GM19238 (cell line): ENCODE measurements around the gene CRHR2.

Source experiments
- DNase-seq: peaks from one replicate; pipeline ENCODE4 v3.0.0; 2011; ENCODE audit warnings: low spot score; ENCODE audit not compliant: insufficient read length

The CRHR2 gene

DNA sequence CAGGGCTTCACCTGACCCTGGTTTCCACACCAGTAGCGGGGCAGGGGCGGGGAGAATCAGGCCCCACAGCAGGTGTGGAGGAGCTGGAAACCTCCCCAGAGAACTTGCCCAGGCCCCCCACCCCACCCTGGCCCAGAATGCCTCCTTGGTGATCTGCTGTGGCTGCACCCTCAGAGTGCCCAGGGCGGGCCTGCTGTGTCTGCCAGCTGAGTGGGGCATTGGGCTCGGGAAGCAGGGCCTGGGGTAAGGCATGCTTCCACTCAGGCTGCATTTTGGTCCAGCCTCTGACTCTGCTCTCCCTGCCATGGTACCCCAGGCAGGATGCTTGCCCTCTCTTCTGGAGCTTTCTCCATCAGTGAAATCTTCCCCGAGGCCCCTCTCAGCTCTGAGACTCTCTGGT, 1.1 kb upstream of the CRHR2 start:
- DNase-seq: no peak

DNA sequence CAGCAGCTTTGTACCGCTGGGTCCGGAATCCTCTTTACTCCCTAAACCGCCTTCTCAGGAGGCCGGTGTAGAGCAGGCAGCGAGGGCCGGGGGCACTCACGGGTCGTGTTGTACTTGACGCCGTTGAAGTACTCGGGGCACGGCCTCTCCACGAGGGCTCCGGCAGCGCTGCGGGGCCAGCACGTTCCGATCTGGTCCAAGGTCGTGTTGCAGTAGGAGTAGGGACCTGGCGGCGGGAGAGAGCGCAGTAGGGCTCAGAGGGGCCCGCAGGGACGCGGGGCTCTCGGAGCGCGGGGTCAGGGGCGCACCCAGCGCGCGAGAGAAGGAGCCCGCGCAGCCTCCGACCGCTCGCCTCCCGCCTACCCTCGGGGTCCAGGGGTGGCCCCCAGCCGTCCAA, 443 bp downstream of the CRHR2 start:
- DNase-seq: no peak

DNA sequence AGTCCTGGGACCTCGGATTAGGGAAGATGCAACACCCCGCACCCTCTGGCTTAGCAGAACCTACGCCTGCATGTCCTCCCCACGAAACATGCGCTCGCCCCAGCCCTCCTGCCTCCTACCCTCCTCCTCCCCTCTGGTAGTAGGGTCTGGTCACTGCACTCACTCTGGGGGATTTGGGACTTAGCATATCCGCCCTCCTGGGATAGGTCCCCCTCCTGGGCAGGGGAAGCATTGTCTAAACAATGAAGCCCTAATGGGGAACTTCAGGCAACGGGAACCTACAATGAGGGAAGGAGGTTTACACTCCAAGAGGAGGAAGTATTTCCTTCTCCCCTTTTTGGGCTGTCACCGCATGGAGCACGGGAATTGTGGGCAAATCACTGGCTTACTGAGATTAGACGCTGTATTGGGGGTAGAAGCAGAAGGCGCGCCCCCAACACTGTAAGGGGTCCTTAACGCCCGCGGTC, 892 bp downstream of the CRHR2 start:
- DNase-seq: no peak

DNA sequence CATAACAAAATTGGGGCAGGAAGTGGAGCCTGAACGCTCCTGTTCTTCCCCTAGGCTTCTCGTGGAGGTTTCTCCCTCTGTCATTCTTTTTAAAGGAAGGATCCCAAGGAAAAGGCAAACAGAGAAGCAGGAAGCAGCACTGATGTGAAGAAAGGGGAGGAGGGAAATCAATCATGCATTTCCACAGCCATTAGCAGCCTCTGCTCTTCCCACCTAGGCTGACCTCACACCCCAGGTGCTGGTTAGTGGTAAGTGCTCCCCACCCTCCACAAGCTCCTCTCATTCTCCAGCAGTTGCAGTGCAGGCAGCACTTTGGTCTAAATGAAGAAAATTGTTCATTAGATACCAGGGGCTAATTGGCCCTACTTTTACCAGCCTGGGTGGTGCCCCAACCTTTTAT, 2.6 kb downstream of the CRHR2 start:
- DNase-seq: no peak

DNA sequence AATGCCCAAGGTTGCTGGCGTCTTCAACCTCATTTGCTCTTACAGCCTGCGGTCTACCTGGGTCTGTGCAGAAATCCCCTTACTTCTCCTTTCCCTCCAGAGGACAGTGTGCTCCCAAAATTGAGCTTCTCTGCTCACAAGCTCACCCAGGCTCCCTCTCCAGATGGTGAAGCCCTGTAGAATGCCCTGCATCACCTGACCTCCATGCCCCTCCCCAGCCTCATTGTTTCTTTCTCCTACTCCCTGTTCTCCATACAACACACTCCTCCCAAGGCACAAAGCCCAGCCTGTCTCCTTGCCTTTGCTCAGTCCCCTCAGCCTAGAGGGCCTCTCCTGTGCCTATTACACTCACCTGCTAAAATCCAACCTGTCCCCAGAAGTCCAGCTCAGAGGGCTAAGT, 3.5 kb downstream of the CRHR2 start:
- no peak for DNase-seq

DNA sequence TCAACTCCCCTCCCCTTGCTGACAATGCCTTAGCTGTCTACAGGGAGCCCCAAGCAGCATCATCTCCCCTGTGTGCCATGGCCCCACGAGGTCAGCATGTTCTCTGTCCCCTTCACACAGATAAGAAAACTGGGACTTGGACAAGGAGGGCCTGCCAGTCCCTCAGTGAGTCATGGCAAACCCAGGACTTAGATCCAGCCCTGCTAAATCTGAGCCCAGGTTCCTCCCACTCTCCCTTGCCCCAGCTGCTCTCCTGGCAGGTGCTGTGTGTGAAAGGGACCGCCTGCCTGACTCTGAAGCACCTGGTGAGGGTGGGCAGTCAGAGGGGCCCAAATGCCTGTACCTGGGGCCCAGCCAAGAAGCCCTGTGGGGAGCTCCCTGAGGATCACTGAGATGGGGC, 7.4 kb downstream of the CRHR2 start:
- DNase-seq: no peak

DNA sequence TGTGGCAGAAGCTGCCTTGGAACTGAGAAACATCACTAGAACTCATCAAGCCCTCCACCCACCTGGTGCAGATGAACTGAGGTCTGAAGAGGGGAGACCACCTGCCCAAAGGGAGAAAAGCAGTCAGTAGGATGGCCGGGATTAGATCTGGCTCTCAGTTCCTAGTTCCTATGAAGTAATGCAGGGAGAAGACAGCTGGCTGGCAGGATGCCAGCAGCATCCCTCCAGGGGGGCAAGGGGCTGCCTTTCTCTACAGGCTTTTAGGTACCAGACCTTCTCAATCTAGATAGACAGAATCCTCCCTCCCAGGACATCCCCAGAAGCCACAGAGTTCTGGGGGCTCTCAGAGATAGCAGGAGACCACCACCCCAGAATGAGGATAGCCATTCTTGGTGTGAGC, 7.8 kb downstream of the CRHR2 start:
- no peak for DNase-seq

DNA sequence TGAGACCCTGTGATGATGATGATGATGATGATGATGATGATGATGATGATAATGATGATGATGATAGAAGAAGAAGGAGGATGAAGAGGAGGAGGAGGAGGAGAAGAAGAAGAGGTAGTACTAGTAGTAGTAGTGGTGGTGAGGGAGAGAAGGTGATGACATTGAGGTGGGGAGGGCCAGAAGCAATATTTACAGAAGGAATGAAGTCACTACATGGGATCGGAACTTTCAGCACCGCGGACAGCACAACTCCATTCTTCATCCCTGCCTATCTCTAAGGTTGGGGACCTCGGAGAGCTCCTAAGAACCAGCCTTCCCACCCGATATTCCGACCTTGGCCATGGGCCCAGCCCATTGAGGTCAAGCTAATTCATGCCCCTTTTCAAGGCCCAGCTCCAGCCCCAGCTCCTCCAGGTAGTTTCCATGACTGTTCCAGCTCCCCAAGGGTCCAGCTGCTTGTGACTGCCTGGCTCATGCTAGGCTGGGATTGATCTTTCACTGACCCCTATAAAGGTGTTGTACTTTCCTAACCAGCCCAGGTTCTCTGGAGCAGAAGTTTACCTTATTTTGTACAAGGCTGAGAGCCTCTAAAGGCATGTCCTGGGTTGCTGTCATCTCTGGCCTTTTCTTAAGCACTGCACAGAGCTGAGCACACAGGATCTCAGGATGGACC, 10.3 kb downstream of the CRHR2 start:
- no peak for DNase-seq

DNA sequence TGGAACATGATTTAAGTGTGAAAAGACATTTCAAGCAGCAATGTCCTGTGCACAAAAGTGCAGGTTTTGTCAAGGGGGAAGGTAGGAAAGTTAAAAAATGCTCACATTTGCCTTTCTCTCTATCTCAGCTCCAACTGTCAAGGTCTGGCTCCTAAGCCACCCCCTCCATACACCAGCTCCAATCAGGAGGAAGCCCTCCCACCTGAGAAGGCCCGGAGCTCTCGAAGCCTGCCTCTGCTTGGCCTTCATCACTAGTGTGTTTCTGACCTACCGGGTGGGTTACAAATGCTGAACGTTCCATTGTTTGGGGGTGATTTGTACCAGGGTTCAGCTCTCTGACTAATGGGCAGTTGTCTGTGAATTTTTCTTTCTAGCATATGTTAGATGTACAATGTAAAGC, 14.2 kb downstream of the CRHR2 start:
- DNase-seq: no peak

DNA sequence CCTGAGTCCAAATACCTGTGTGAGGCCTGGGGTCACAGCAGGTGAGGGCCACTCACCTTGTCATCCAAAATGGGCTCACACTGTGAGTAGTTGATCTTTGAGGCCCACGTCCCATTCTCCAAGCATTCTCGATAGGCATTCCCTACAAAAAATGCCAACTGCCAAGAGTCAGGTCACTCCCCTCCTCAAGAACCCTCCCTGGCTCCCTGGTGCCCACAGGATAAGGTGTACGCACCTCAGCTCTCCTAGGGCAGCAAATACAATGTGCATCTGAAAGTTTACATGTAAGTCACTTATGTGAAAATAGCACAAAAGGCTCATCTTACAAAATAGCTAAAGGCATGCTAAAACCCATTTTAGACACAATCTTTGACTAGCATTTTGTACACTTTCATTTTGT, 15.1 kb downstream of the CRHR2 start:
- DNase-seq: no peak

DNA sequence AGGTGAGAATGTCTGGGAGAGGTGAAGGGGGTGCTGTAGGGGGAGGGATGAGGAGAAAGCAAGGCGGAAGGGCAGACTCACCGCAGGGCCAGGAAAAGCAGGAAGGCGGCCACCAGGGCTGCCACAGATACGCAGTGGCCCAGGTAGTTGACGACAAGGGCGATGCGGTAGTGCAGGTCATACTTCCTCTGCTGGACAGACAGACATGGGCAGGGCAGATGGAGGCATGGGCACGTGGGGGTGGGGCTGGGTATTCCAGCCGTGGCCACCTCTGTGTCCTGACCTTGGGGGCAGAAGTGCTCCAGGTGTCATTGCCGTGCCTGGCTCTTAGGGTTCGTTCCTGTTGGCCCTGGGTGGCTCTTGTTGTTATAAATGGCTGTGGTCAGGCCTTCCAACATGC, 16.8 kb downstream of the CRHR2 start:
- DNase-seq: no peak

DNA sequence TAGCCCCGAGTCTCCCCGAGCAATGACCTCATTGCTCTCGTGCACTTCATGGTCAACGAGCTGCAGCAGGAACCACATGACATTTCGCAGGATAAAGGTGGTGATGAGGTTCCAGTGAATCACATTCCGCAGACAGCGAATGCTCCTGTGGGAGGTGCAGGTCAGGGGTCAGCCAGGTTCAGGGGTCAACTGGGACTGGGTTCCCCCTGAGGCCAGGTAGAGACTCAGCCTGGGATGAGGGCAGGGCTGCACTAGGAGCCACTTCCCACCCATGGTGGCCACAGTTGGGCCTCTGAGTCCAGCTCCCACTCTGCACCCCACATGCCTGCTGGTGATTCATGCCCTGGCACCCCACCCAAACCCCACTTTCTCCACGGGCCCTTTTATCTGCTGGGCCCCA, 17.2 kb downstream of the CRHR2 start:
- no peak for DNase-seq

DNA sequence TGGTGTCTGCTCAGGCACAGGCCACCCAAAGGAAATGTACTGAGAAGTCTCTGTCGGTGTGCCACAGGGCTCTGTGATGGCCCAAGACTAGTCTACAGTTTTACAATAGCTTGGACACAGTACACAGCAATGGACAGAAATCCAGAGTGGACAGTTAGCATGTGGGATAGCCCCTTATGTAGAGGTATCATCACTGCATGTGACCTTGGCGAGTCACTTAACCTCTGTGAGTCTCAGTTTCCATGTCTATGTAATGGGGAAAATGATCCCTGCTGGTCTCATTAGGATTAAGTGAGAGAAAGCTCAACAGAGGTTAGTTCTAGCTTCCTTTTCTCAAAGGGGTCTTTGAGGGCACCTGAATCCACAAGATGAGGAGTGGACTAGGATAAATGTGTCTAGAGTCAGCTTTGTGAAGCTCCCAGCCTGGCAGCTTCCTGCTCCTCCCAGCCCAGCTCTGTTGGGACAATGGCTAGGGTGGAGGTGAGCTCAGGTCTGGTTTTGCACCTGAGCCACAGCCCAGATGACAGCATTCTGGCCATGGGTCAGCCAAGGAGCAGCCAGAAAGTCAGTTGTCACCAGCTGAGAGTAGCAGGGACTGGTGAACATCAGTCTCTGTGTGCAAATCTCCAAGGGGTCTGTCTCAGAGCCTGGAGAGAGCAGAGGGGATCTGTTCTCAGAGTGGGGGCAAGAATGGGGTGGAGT, 17.9 kb downstream of the CRHR2 start:
- no peak for DNase-seq

DNA sequence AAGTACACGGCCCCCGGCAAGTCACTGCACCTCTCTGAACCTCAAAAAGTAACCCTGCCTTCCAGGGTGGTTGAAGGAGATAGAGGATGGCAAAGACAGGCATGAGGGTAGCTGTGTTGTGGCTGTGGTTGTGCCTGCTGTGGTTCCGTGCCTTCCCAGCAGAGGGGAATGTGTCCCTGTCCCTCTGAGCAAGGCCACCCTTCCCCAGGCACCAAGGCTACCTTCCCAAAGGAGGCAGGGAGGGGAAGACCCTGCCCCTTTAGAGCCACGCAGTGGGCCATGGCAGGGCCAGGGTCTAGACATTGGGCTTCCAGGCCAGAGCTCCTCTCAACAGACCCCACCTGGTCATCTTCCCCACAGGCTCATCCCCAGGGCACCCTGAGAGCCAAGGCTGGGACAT, 18.8 kb downstream of the CRHR2 start:
- no peak for DNase-seq

DNA sequence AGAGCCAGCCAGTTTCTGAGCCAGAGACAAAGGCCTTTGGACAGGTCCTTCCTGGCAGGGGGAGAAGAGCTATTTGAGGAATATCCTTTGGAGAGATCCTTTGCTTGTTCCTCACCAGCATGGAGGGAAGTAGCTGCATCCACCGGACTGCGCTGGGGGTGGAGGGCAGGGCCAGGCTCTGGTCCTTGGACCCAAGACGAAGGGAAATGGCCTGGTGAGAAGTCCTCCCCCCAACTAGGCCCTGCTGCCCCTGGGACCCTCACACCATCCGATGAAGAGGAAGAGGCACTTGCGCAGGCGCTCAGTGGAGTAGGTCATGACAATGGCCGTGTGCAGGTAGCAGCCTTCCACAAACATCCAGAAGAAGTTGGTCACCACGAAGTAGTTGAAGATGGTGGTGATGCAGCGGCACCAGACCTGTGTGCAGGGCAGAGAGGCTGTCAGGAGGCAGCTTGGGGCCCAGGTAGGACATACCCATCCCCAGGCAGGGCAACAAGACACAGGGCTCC, 19.8 kb downstream of the CRHR2 start:
- DNase-seq: no peak

DNA sequence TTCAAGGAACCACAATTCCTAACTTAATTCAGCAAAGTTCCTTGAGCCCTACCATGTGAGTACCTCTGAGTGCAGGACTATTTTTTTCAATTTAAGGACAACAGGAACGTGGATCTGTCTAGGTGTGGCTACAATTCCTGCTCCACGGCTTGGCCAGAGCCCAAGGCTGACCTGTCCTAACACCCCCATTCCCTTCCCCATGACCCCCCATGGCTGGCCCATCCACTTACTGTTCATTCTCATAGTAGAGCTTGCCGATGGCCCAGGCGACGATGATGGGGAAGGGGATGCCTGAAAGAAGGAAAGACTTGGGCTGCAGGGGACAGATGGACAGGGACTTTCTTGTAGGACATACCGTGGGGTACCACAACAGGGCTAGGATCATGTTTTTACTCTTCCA, 20.3 kb downstream of the CRHR2 start:
- no peak for DNase-seq

DNA sequence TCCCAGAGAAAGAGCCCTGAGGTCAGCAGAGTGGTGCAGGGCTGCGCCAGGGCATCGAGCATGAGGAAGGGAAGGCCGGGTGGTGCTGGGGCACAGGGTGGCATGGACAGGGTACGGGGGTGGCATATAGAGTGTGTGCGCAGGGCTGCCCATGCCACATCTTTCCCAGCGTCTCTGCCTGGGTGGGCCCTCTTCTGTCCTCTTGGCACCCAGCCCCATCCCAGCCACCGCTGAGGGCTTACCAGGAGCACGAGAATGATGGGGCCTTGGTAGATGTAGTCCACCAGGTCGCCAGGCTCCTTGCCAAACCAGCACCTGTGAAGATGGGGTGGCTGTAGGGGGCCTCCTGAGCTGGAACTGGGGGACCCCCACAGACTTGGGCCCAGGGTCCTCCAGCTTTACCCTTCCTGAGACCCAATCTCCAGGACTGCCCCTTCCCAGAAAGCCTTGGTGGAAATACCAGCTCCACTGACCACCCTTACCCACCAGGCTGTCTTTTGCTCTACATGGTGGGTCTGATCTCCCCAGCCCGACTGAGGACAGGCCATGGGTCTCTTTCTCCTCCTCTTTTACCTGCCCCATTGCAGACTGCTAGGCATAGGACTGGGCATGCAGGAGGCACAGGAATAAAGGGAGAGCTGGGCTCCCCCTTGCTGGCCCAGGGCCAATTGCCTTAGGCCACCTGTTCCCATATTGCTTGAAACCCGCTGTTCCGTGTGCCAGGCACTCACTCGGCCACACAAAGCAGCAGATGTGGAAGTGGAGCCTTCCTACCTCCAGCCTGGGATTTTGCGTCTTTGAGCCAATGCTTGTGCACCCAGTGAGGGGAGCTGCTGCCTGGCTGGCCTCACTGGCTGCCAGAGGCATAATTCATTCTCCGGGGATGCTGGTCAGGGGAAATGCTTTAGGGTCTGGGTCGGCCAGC, 21.7 kb downstream of the CRHR2 start:
- no peak for DNase-seq

DNA sequence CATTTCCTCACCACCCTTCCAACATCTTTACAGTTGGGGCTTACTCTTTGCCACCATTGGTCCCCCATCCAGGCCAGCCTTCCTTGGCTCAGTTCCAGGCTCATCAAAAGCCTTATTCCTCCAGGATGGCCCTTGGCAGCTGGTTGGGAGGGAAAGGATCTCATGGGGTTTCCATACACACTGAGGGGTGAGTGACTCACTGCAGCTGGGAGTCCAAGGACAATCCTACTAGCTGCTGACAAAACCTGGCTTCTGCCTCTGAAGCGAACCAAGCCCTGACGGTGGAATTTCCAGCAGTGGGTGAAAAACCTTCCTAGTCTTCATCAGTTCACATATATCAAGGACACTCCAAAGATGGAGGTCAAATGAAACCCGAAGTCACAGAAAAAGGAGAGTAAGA, 22.9 kb downstream of the CRHR2 start:
- no peak for DNase-seq

DNA sequence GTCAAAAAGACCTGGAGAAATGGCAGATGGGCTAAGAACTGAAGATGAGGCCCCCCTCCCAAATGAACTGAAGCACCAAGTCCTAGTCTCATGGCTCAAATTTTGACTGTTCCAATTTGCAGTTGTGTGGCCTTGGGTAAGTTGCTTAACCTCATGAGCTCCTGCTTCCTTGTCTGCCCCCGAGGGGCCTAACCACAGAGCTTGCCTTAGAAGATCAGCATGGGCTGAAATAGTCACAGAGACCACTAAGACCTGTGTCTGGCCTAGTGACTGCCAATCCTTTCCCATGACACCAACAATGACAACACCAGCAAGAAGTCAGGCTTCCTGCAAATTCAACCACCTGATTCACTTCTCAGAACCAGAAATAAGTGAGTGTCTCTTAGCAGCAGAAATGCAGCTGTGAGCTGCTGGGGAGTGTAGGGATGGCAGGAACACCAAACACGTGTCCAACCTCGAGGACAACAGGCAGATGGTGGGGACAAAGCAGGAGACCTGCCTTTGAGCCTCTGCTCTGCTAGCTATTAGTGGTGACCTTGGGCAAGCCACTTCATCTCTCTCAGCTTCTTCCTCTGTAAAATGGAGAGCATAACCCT, 23.7 kb downstream of the CRHR2 start:
- no peak for DNase-seq

DNA sequence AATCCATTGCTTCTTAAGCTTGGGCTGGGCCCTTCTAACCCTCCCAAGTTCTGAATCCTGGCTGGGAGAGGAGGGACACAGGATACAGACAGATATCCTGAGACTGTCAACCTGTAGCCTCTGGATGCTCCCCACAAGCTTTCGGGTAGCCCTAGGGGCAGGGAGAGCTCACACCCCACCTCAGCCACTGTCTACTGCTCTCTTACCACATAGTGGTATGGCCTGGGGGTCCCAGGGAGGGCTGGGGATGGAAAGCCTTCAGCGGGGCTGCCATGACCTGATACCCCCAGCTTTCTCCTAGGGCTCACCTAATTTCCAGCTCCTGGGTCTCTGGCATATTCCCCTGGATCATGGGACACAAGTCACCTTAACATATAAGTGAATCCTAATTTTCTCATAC, 25.1 kb downstream of the CRHR2 start:
- no peak for DNase-seq
